GM23248 (cell line): Measurements from ENCODE around the gene NUP93. TPM values are rescaled to one million over a fixed set of nuclear protein-coding genes. Genes with fewer than 3 reads are reported as not detected.
"Not testable (repeated sequence)": the region's sequence is repeated elsewhere in the genome, so short reads cannot be mapped to it uniquely, and the experiment has no call there.

Source experiments
- DNase-seq: peaks from one replicate; pipeline ENCODE4 v3.0.0-alpha.2; 2015
- H2AFZ ChIP-seq: fragments of 200-600 bp; sonication (generic); 2 replicates; pipeline ENCODE4 v1.6.1; 2016; ENCODE audit warnings: antibody characterized with exemption
- H3F3A ChIP-seq: fragments of 200-600 bp; sonication (generic); 2 replicates; pipeline ENCODE4 v1.6.1; 2016; ENCODE audit warnings: mild to moderate bottlenecking, antibody characterized with exemption, mixed run types; ENCODE audit not compliant: insufficient read depth
- H3K27ac ChIP-seq: fragments of 200-600 bp; sonication (generic); 2 replicates; pipeline ENCODE4 v1.5.1; 2016; ENCODE audit warnings: mild to moderate bottlenecking
- H3K27me3 ChIP-seq: fragments of 200-600 bp; sonication (generic); replicated peaks from 2 replicates; pipeline ENCODE4 v1.6.1; 2016; ENCODE audit warnings: mild to moderate bottlenecking; ENCODE audit not compliant: insufficient read depth
- H3K36me3 ChIP-seq: fragments of 200-600 bp; sonication (generic); 2 replicates; pipeline ENCODE4 v1.6.1; 2016; ENCODE audit warnings: low read depth, mild to moderate bottlenecking
- H3K4me1 ChIP-seq: fragments of 200-600 bp; sonication (generic); 2 replicates; pipeline ENCODE4 v1.6.1; 2016; ENCODE audit warnings: mild to moderate bottlenecking; ENCODE audit not compliant: insufficient read depth
- H3K4me2 ChIP-seq: fragments of 200-600 bp; sonication (generic); one replicate; pipeline ENCODE4 v1.6.1; 2016; ENCODE audit warnings: mild to moderate bottlenecking; ENCODE audit not compliant: unreplicated experiment
- H3K4me3 ChIP-seq: fragments of 200-600 bp; sonication (generic); 2 replicates; pipeline ENCODE4 v1.5.1; 2016; ENCODE audit warnings: mild to moderate bottlenecking
- H3K79me2 ChIP-seq: fragments of 200-600 bp; sonication (generic); 2 replicates; pipeline ENCODE4 v1.6.1; 2016; ENCODE audit warnings: mild to moderate bottlenecking; ENCODE audit not compliant: insufficient read depth
- H3K9ac ChIP-seq: fragments of 200-600 bp; sonication (generic); 2 replicates; pipeline ENCODE4 v1.6.1; 2016; ENCODE audit warnings: mild to moderate bottlenecking
- H3K9me2 ChIP-seq: fragments of 200-600 bp; sonication (generic); 2 replicates; pipeline ENCODE4 v1.6.1; 2016; ENCODE audit warnings: mixed run types, mild to moderate bottlenecking, moderate library complexity; ENCODE audit not compliant: insufficient read depth
- H3K9me3 ChIP-seq: fragments of 200-600 bp; sonication (generic); one replicate; pipeline ENCODE4 v1.6.1; 2017; ENCODE audit warnings: low read depth
- H4K20me1 ChIP-seq: fragments of 200-600 bp; sonication (generic); 2 replicates; pipeline ENCODE4 v1.6.0; 2016; ENCODE audit not compliant: insufficient read depth
- EZH2 ChIP-seq: fragments of 200-600 bp; sonication (generic); IDR thresholded peaks from 2 replicates; pipeline ENCODE4 v1.6.1; 2018; ENCODE audit warnings: antibody characterized with exemption, mild to moderate bottlenecking; ENCODE audit not compliant: insufficient read depth, poor library complexity, severe bottlenecking
- EZH2phosphoT487 ChIP-seq: fragments of 200-600 bp; sonication (generic); IDR thresholded peaks from 2 replicates; pipeline ENCODE4 v1.6.1; 2018; ENCODE audit warnings: antibody characterized with exemption, moderate library complexity, mild to moderate bottlenecking, low read depth; ENCODE audit not compliant: insufficient read depth
- WGBS, 2 experiments: methylation state at CpG; one replicate each; pipeline ENCODE4 v1.1.6; 2015 to 2017; ENCODE audit warnings: low lambda C conversion rate in 2 of 2, low coverage in 1 of 2; ENCODE audit errors: missing lambda C conversion rate in 2 of 2; 5-methylcytosine and 5-hydroxymethylcytosine counted together
- in situ Hi-C: fragments of 300-500 bp; cut with MboI; formaldehyde crosslinking; loops from 2 replicates; pipeline ENCODE4 v1.15.0; 2020
- polyA plus RNA-seq: library from polyadenylated mRNA; unstranded; fragments of >200 nt; fragmentation: Nextera tagmentation; extraction: Ambion mirVana; gene quantifications from 2 replicates; pipeline ENCODE4 v1.2.1, GENCODE V29; 2016
- total RNA-seq: library from RNA; depleted of rRNA; stranded (reverse); fragments of >200 nt; shearing (Covaris generic); gene quantifications from 2 replicates; pipeline ENCODE4 v1.2.3, GENCODE V29; 2014

The NUP93 gene
- total and polyA plus RNA-seq, 2 experiments from 2014 or later, result 47.1 to 51.2 TPM

- Histone ChIP-seq H3K9ac (no peak overlapping the region), H3F3A (no peaks in the 10 kb centered on the region), H4K20me1 (no peaks in the 10 kb centered on the region), H3K27ac (no peak overlapping the region), H3K9me3 (no peaks in the 10 kb centered on the region), H3K9me2 (no peaks in the 10 kb centered on the region), H3K79me2 (peaks cover 9% of the 10 kb centered on the region), H3K4me1 (no peaks in the 10 kb centered on the region), H3K4me3 (no peak overlapping the region), H3K4me2 (no peak overlapping the region), H2AFZ (no peak overlapping the region), H3K36me3 (no peaks in the 10 kb centered on the region), H3K27me3 (no peaks in the 10 kb centered on the region)
- 85 to 88% methylated on average over 6 of the region's 6 CpGs for WGBS, 2 experiments
- in situ Hi-C loops, result no loop called here
- peak; percentile 52 for DNase-seq
- TF ChIP-seq EZH2, result no peak
- no peak for TF ChIP-seq EZH2phosphoT487
Measured at GRCh38 chr16:56793492-56793891, 63.6 kb downstream of the NUP93 start.

DNA sequence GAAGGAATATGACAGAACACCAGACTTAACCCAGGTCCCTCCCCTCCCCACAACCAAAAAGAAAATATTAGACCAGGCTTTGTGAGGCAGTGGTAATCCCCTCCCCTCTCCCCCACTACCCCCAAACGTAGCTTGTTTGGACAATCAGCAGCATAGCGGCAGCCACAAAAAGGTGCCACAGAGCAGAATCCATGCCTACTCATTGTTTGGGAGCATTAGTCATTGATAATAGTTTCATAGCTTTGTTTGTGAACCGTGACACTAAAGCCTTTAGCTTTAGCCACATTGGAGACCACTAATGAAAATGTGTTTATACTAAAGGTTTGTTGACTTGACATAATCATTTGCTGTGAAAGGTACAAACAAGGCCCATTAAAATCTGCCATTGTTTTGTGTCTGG is 65.1 kb downstream of the NUP93 start:
- 84 to 95% methylated on average over 3 of the region's 3 CpGs for WGBS, 2 experiments
- H2AFZ ChIP-seq, result no peak overlapping the region
- in situ Hi-C loops, result no loop called here

DNA sequence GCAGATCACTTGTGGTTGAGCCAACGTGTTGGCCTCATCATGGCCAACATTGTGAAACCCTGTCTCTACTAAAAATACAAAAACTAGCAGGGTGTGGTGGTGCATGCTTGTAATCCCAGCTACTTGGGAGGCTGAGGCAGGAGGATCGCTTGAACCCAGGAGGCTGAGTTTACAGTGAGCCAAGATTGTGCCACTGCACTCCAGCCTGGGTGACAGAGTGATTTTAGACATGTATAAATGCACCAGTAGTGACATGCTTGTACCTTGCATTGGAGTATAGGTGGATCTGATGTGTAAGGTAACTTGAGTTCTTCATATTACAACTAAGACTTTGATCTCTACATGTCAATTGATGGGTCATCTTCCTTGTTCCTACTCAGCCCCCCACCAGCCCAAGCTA is 67.1 kb downstream of the NUP93 start:
- in situ Hi-C loops, result not testable (repeated sequence)
- 93 to 97% methylated on average over 2 of the region's 2 CpGs for WGBS, 2 experiments

More for the DNA sequence above, 65.1 kb downstream of the NUP93 start:
- Histone ChIP-seq H3K4me1 (peaks cover 1% of the 10 kb centered on the region), H3K27ac (no peak overlapping the region), H3K9me3 (no peaks in the 10 kb centered on the region), H3K27me3 (no peaks in the 10 kb centered on the region), H3K9ac (no peak overlapping the region), H3F3A (peaks cover 3% of the 10 kb centered on the region; the same call in 1 of the 2 replicates), H3K79me2 (peaks cover 9% of the 10 kb centered on the region), H3K4me3 (no peak overlapping the region), H3K4me2 (no peak overlapping the region), H4K20me1 (no peaks in the 10 kb centered on the region), H3K9me2 (no peaks in the 10 kb centered on the region), H3K36me3 (0 out of 2 replicates have a peak, but pooled peaks cover 5% of the 10 kb centered on the region)
- DNase-seq, result no peak
- TF ChIP-seq EZH2 (no peak), EZH2phosphoT487 (no peak)

GRCh38 chr16:56797861-56798260 is 67.9 kb downstream of the NUP93 start:
- Histone ChIP-seq H3K4me2 (no peak overlapping the region), H2AFZ (no peak overlapping the region), H3F3A (peaks cover 18% of the 10 kb centered on the region), H3K4me1 (peaks cover 13% of the 10 kb centered on the region), H3K79me2 (peaks cover 9% of the 10 kb centered on the region), H3K27ac (no peak overlapping the region), H3K9me2 (no peaks in the 10 kb centered on the region), H3K9ac (no peak overlapping the region), H3K4me3 (no peak overlapping the region), H3K27me3 (no peaks in the 10 kb centered on the region), H3K9me3 (no peaks in the 10 kb centered on the region), H4K20me1 (no peaks in the 10 kb centered on the region), H3K36me3 (0 out of 2 replicates have a peak, but pooled peaks cover 5% of the 10 kb centered on the region)
- 86 to 97% methylated on average over 2 of the region's 2 CpGs for WGBS, 2 experiments
- in situ Hi-C loops, result no loop called here
- TF ChIP-seq EZH2phosphoT487, result no peak
- TF ChIP-seq EZH2, result no peak
- DNase-seq, result no peak

More for the DNA sequence above, 67.1 kb downstream of the NUP93 start:
- Histone ChIP-seq H3F3A (peaks cover 18% of the 10 kb centered on the region), H3K4me1 (peaks cover 13% of the 10 kb centered on the region)
- H3K27ac ChIP-seq, H3K9me2 ChIP-seq, H4K20me1 ChIP-seq, H3K27me3 ChIP-seq, H3K4me2 ChIP-seq, H3K9me3 ChIP-seq, H3K4me3 ChIP-seq, H2AFZ ChIP-seq, H3K9ac ChIP-seq, H3K36me3 ChIP-seq, DNase-seq, H3K79me2 ChIP-seq: not testable (repeated sequence)

DNA sequence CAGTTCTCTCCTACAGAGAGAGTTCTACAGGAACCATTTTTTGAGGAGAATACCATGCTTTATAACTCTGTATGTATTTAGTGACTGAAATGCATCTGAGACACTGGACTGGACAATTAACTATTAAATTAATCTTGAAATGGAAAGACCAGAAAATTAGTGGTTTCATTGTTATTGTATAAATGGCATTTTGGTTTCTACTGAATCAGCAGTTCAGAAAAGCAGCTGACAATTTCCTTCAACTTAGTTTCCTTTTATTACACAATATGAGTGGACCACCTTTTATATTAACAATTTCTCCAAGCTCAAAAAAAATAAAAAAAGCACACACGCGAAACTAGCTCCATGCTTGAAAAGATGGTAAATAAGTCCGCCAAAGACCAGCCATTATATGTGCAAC is 69.0 kb downstream of the NUP93 start:
- Histone ChIP-seq H3K27ac (no peak overlapping the region), H3K9me2 (no peaks in the 10 kb centered on the region), H3K4me2 (no peak overlapping the region), H3K9me3 (no peaks in the 10 kb centered on the region), H3F3A (peaks cover 18% of the 10 kb centered on the region), H2AFZ (no peak overlapping the region), H4K20me1 (no peaks in the 10 kb centered on the region), H3K4me1 (peaks cover 13% of the 10 kb centered on the region), H3K36me3 (0 out of 2 replicates have a peak, but pooled peaks cover 5% of the 10 kb centered on the region), H3K27me3 (no peaks in the 10 kb centered on the region), H3K79me2 (peaks cover 6% of the 10 kb centered on the region), H3K9ac (no peak overlapping the region), H3K4me3 (no peak overlapping the region)
- TF ChIP-seq EZH2phosphoT487 (no peak), EZH2 (no peak)
- in situ Hi-C loops, result no loop called here
- WGBS, 2 experiments, result 89 to 96% methylated on average over 3 of the region's 3 CpGs
- no peak for DNase-seq
